Measurements from ENCODE around the gene DLG2. TPM values are rescaled to one million over a fixed set of nuclear protein-coding genes. Genes with fewer than 3 reads are reported as not detected.

The DLG2 gene
- total and polyA plus RNA-seq, 4 donors: 0.30 to 5.5 (median 0.68) TPM

GRCh38 chr11:85663753-85664614, 36.8 kb upstream of the DLG2 start:
- H3K27me3 ChIP-seq (ENCODE audit: control insufficient read depth in 4 of 4, insufficient read depth in 4 of 4, low read length in 3 of 4): no peaks in the 10 kb centered on the region
- peak overlapping the region; percentile 92 to 96 for H3K27ac ChIP-seq (ENCODE audit: low read depth in 1 of 2, low read length in 2 of 2)
- H3K4me3 ChIP-seq (ENCODE audit: low read depth in 1 of 3, low read length in 3 of 3): peak overlapping the region; percentile 89 to 99 (median 96)
- H3K4me1 ChIP-seq (ENCODE audit: control insufficient read depth in 4 of 4, insufficient read depth in 4 of 4, low read length in 3 of 4): peaks cover 1 to 35% (median 18%) of the 10 kb centered on the region in 4 donors
- no peaks in the 10 kb centered on the region for H3K9me3 ChIP-seq (ENCODE audit: control insufficient read depth in 4 of 4, low read length in 3 of 4)
- H3K9ac ChIP-seq (ENCODE audit: low read depth in 1 of 2, low read length in 2 of 2): peak overlapping the region; percentile 82 to 83
- TF ChIP-seq, protein P1, sequence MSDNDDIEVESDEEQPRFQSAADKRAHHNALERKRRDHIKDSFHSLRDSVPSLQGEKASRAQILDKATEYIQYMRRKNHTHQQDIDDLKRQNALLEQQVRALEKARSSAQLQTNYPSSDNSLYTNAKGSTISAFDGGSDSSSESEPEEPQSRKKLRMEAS (IDR thresholded peaks at IDR 0.05): no peak
- no peak for TF ChIP-seq FOXA2 (IDR thresholded peaks at IDR 0.05)
- peak; percentile 25 to 40 for TF ChIP-seq RAD21 (IDR thresholded peaks at IDR 0.05)
- TF ChIP-seq HNF4G (IDR thresholded peaks at IDR 0.05): no peak
- TF ChIP-seq JUND (IDR thresholded peaks at IDR 0.05): no peak
- TF ChIP-seq HNF4A (conservative IDR thresholded peaks at IDR 0.05): no peak
- TF ChIP-seq ATF3 (IDR thresholded peaks at IDR 0.05): no peak
- TF ChIP-seq FOXA1 (IDR thresholded peaks at IDR 0.05): no peak
- TF ChIP-seq, protein P2, sequence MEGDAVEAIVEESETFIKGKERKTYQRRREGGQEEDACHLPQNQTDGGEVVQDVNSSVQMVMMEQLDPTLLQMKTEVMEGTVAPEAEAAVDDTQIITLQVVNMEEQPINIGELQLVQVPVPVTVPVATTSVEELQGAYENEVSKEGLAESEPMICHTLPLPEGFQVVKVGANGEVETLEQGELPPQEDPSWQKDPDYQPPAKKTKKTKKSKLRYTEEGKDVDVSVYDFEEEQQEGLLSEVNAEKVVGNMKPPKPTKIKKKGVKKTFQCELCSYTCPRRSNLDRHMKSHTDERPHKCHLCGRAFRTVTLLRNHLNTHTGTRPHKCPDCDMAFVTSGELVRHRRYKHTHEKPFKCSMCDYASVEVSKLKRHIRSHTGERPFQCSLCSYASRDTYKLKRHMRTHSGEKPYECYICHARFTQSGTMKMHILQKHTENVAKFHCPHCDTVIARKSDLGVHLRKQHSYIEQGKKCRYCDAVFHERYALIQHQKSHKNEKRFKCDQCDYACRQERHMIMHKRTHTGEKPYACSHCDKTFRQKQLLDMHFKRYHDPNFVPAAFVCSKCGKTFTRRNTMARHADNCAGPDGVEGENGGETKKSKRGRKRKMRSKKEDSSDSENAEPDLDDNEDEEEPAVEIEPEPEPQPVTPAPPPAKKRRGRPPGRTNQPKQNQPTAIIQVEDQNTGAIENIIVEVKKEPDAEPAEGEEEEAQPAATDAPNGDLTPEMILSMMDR (IDR thresholded peaks at IDR 0.05; ENCODE audit: low read depth, low read length, missing input control): peak; percentile 41
- no peak for TF ChIP-seq YY1 (IDR thresholded peaks at IDR 0.05)
- peak in 1 of 2 donors; percentile 18 for TF ChIP-seq GABPA (IDR thresholded peaks at IDR 0.05 in 1 of 2, conservative IDR thresholded peaks at IDR 0.05 in 1 of 2)
- TF ChIP-seq, protein P3, sequence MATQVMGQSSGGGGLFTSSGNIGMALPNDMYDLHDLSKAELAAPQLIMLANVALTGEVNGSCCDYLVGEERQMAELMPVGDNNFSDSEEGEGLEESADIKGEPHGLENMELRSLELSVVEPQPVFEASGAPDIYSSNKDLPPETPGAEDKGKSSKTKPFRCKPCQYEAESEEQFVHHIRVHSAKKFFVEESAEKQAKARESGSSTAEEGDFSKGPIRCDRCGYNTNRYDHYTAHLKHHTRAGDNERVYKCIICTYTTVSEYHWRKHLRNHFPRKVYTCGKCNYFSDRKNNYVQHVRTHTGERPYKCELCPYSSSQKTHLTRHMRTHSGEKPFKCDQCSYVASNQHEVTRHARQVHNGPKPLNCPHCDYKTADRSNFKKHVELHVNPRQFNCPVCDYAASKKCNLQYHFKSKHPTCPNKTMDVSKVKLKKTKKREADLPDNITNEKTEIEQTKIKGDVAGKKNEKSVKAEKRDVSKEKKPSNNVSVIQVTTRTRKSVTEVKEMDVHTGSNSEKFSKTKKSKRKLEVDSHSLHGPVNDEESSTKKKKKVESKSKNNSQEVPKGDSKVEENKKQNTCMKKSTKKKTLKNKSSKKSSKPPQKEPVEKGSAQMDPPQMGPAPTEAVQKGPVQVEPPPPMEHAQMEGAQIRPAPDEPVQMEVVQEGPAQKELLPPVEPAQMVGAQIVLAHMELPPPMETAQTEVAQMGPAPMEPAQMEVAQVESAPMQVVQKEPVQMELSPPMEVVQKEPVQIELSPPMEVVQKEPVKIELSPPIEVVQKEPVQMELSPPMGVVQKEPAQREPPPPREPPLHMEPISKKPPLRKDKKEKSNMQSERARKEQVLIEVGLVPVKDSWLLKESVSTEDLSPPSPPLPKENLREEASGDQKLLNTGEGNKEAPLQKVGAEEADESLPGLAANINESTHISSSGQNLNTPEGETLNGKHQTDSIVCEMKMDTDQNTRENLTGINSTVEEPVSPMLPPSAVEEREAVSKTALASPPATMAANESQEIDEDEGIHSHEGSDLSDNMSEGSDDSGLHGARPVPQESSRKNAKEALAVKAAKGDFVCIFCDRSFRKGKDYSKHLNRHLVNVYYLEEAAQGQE (IDR thresholded peaks at IDR 0.05): no peak
- WGBS: under 1% methylated on average over 73 of the region's 73 CpGs
- DNase-seq (ENCODE audit: low spot score): peak; percentile 82
- peaks cover 0 to 9% (median 3%) of the 10 kb centered on the region in 4 donors for H3K36me3 ChIP-seq (ENCODE audit: control insufficient read depth in 4 of 4, insufficient read depth in 3 of 4, low read depth in 1 of 4, low read length in 3 of 4)

- Histone ChIP-seq H3K4me1 (ENCODE audit: control insufficient read depth in 4 of 4, insufficient read depth in 4 of 4, low read length in 3 of 4) (peaks cover 1 to 35% (median 18%) of the 10 kb centered on the region in 4 donors), H3K27ac (ENCODE audit: low read depth in 1 of 2, low read length in 2 of 2) (peak overlapping the region; percentile 92 to 96), H3K9me3 (ENCODE audit: control insufficient read depth in 4 of 4, low read length in 3 of 4) (no peaks in the 10 kb centered on the region), H3K9ac (ENCODE audit: low read depth in 1 of 2, low read length in 2 of 2) (peak overlapping the region; percentile 82 to 83), H3K4me3 (ENCODE audit: low read depth in 1 of 3, low read length in 3 of 3) (peak overlapping the region; percentile 89 to 99 (median 96)), H3K27me3 (ENCODE audit: control insufficient read depth in 4 of 4, insufficient read depth in 4 of 4, low read length in 3 of 4) (no peaks in the 10 kb centered on the region), H3K36me3 (ENCODE audit: control insufficient read depth in 4 of 4, insufficient read depth in 3 of 4, low read depth in 1 of 4, low read length in 3 of 4) (peaks cover 0 to 12% (median 6%) of the 10 kb centered on the region in 4 donors)
- WGBS: 2% methylated on average over 10 of the region's 10 CpGs
- TF ChIP-seq YY1 (IDR thresholded peaks at IDR 0.05): no peak
- TF ChIP-seq ATF3 (IDR thresholded peaks at IDR 0.05): no peak
- TF ChIP-seq, protein P4, sequence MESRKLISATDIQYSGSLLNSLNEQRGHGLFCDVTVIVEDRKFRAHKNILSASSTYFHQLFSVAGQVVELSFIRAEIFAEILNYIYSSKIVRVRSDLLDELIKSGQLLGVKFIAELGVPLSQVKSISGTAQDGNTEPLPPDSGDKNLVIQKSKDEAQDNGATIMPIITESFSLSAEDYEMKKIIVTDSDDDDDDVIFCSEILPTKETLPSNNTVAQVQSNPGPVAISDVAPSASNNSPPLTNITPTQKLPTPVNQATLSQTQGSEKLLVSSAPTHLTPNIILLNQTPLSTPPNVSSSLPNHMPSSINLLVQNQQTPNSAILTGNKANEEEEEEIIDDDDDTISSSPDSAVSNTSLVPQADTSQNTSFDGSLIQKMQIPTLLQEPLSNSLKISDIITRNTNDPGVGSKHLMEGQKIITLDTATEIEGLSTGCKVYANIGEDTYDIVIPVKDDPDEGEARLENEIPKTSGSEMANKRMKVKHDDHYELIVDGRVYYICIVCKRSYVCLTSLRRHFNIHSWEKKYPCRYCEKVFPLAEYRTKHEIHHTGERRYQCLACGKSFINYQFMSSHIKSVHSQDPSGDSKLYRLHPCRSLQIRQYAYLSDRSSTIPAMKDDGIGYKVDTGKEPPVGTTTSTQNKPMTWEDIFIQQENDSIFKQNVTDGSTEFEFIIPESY (IDR thresholded peaks at IDR 0.05): no peak
- no peak for TF ChIP-seq JUND (IDR thresholded peaks at IDR 0.05)
- TF ChIP-seq, protein P1 (IDR thresholded peaks at IDR 0.05): no peak
- no peak for TF ChIP-seq RAD21 (IDR thresholded peaks at IDR 0.05)
- TF ChIP-seq FOXA2 (IDR thresholded peaks at IDR 0.05): no peak
- DNase-seq (ENCODE audit: low spot score): no peak
Measured at GRCh38 chr11:85663080-85663752, 36.1 kb upstream of the DLG2 start.
